ENCODE measurements around the gene GJB2.

The GJB2 gene

GRCh38 chr13:20219577-20219976 lies 26.8 kb upstream of the GJB2 start:
- H3K9me3 ChIP-seq (ENCODE audit: insufficient read depth, low read depth, low read length): no peaks in the 10 kb centered on the region
- no peak overlapping the region for H3K9ac ChIP-seq (ENCODE audit: low read depth, low read length)
- no peaks in the 10 kb centered on the region for H3K4me1 ChIP-seq (ENCODE audit: insufficient read depth, low read length)
- H3K27ac ChIP-seq (ENCODE audit: low read depth, low read length): no peak overlapping the region
- no peaks in the 10 kb centered on the region for H3K36me3 ChIP-seq (ENCODE audit: insufficient read depth, low read length)
- H3K4me3 ChIP-seq (ENCODE audit: low read length): no peak overlapping the region
- H3K27me3 ChIP-seq (ENCODE audit: insufficient read depth, low read length): peaks cover 10% of the 10 kb centered on the region

GRCh38 chr13:20217168-20217567 lies 24.4 kb upstream of the GJB2 start:
- Histone ChIP-seq H3K27ac (ENCODE audit: low read depth, low read length) (no peak overlapping the region), H3K27me3 (ENCODE audit: insufficient read depth, low read length) (peaks cover 6% of the 10 kb centered on the region; the same call in 1 of the 2 replicates), H3K9me3 (ENCODE audit: insufficient read depth, low read depth, low read length) (no peaks in the 10 kb centered on the region), H3K9ac (ENCODE audit: low read depth, low read length) (no peak overlapping the region), H3K4me1 (ENCODE audit: insufficient read depth, low read length) (no peaks in the 10 kb centered on the region), H3K36me3 (ENCODE audit: insufficient read depth, low read length) (no peaks in the 10 kb centered on the region), H3K4me3 (ENCODE audit: low read length) (no peak overlapping the region)
- WGBS: 87% methylated on average over 2 of the region's 3 CpGs

- Histone ChIP-seq H3K27me3 (ENCODE audit: insufficient read depth, low read length) (no peaks in the 10 kb centered on the region), H3K36me3 (ENCODE audit: insufficient read depth, low read length) (no peaks in the 10 kb centered on the region), H3K4me1 (ENCODE audit: insufficient read depth, low read length) (no peaks in the 10 kb centered on the region), H3K9ac (ENCODE audit: low read depth, low read length) (no peak overlapping the region), H3K27ac (ENCODE audit: low read depth, low read length) (no peak overlapping the region), H3K4me3 (ENCODE audit: low read length) (no peak overlapping the region), H3K9me3 (ENCODE audit: insufficient read depth, low read depth, low read length) (no peaks in the 10 kb centered on the region)
- 92% methylated on average over 1 of the region's 1 CpG for WGBS
Observed at GRCh38 chr13:20209948-20210347, 17.2 kb upstream of the GJB2 start.

DNA sequence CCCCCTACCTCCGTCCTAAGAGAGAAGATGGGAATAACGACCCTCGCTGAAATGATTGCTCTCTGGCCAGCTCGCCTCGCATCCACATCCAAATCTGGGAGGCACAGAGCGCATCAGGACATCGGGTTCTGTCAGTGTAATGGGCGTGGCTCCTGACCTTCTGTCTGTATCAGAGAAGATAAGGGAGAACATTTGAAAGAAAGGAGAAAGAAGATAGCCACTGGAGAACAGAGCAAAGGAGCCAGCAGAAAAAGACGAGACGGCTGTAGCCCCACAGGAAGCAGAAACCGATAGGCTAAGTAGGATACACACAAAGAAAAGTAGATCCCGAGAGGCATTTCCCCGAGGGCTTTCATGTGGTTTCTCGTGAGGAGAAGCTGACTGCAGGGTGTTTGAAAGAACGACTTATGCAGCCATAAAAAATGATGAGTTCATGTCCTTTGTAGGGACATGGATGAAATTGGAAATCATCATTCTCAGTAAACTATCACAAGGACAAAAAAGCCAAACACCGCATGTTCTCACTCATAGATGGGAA lies 14.0 kb upstream of the GJB2 start:
- H3K9me3 ChIP-seq (ENCODE audit: insufficient read depth, low read depth, low read length): peaks cover 9% of the 10 kb centered on the region; the same call in 1 of the 2 replicates
- no peaks in the 10 kb centered on the region for H3K36me3 ChIP-seq (ENCODE audit: insufficient read depth, low read length)
- H3K27ac ChIP-seq (ENCODE audit: low read depth, low read length): no peak overlapping the region
- H3K4me1 ChIP-seq (ENCODE audit: insufficient read depth, low read length): no peaks in the 10 kb centered on the region
- no peak overlapping the region for H3K4me3 ChIP-seq (ENCODE audit: low read length)
- peaks cover 4% of the 10 kb centered on the region; the same call in 1 of the 2 replicates for H3K27me3 ChIP-seq (ENCODE audit: insufficient read depth, low read length)
- WGBS: 86% methylated on average over 16 of the region's 16 CpGs
- no peak overlapping the region for H3K9ac ChIP-seq (ENCODE audit: low read depth, low read length)

DNA sequence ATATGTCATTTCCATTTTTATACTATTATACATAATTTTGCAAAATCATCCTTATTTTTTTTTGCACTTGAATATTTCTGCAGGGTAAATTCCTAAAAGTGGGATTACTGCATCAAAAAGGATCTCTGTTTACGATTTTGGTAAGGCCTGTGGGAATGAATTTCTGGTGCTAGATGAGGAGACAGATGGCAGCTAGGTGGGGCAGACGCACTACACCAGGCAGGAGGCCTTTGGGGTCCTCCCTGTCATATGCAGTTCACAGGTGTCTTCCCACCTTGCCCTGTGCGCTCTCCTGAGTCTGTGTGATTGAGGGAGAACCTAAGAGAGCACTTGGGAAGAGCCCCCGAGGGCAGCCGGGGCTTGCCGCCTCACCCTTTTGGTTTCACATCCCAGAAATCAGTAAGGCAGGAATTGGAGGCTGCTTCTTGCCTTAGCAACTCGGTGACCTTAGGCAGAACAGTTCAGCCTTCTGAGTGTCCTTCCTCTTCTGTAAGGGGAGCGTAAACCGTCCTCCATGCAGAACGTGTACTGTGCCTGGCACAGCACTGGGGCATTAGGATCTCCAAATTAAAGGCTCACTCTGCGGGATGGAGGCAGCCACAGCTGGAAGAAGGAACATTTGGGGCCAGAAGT lies 13.4 kb upstream of the GJB2 start:
- H3K4me1 ChIP-seq (ENCODE audit: insufficient read depth, low read length): no peaks in the 10 kb centered on the region
- no peak overlapping the region for H3K9ac ChIP-seq (ENCODE audit: low read depth, low read length)
- peaks cover 9% of the 10 kb centered on the region; the same call in 1 of the 2 replicates for H3K9me3 ChIP-seq (ENCODE audit: insufficient read depth, low read depth, low read length)
- 89% methylated on average over 11 of the region's 11 CpGs for WGBS
- H3K27ac ChIP-seq (ENCODE audit: low read depth, low read length): no peak overlapping the region
- H3K27me3 ChIP-seq (ENCODE audit: insufficient read depth, low read length): peaks cover 4% of the 10 kb centered on the region; the same call in 1 of the 2 replicates
- no peaks in the 10 kb centered on the region for H3K36me3 ChIP-seq (ENCODE audit: insufficient read depth, low read length)
- no peak overlapping the region for H3K4me3 ChIP-seq (ENCODE audit: low read length)

- no peak overlapping the region for H3K9ac ChIP-seq (ENCODE audit: low read depth, low read length)
- H3K36me3 ChIP-seq (ENCODE audit: insufficient read depth, low read length): no peaks in the 10 kb centered on the region
- WGBS: no CpG with 5 or more reads among the region's 1 CpG
- peaks cover 9% of the 10 kb centered on the region; the same call in 1 of the 2 replicates for H3K9me3 ChIP-seq (ENCODE audit: insufficient read depth, low read depth, low read length)
- H3K27me3 ChIP-seq (ENCODE audit: insufficient read depth, low read length): peaks cover 42% of the 10 kb centered on the region
- no peak overlapping the region for H3K27ac ChIP-seq (ENCODE audit: low read depth, low read length)
- 0 out of 2 replicates have a peak, but pooled peaks cover 5% of the 10 kb centered on the region for H3K4me1 ChIP-seq (ENCODE audit: insufficient read depth, low read length)
- H3K4me3 ChIP-seq (ENCODE audit: low read length): no peak overlapping the region
Observed at GRCh38 chr13:20198781-20199180, 6.0 kb upstream of the GJB2 start.

GRCh38 chr13:20197361-20197834 lies 4.7 kb upstream of the GJB2 start:
- peaks cover 5% of the 10 kb centered on the region; the same call in 1 of the 2 replicates for H3K9me3 ChIP-seq (ENCODE audit: insufficient read depth, low read depth, low read length)
- H3K36me3 ChIP-seq (ENCODE audit: insufficient read depth, low read length): no peaks in the 10 kb centered on the region
- no peak overlapping the region for H3K9ac ChIP-seq (ENCODE audit: low read depth, low read length)
- H3K4me3 ChIP-seq (ENCODE audit: low read length): no peak overlapping the region
- 15% methylated on average over 4 of the region's 5 CpGs for WGBS
- H3K27ac ChIP-seq (ENCODE audit: low read depth, low read length): no peak overlapping the region
- peaks cover 56% of the 10 kb centered on the region for H3K27me3 ChIP-seq (ENCODE audit: insufficient read depth, low read length)
- 0 out of 2 replicates have a peak, but pooled peaks cover 7% of the 10 kb centered on the region for H3K4me1 ChIP-seq (ENCODE audit: insufficient read depth, low read length)

DNA sequence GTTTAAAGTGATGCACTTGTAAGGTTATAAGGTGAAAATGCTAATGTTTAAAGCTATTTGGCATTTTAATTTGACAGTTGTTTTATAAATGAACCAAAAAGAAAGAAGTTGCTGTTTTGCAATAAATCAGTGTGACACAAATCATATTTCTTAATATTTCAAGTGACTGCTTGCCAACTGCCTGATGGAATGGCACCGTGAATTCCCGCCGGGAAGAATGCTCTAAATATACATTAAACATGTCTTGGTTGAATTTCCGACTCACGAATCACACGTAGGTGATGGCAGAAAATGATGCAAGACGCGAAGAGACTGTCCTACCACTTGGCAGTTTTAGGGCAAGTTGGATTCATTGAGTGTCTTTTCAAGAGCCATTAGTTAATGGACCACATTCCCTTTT lies 3.1 kb upstream of the GJB2 start:
- Histone ChIP-seq H3K36me3 (ENCODE audit: insufficient read depth, low read length) (no peaks in the 10 kb centered on the region), H3K9ac (ENCODE audit: low read depth, low read length) (no peak overlapping the region), H3K9me3 (ENCODE audit: insufficient read depth, low read depth, low read length) (no peaks in the 10 kb centered on the region; the same call in 1 of the 2 replicates), H3K27me3 (ENCODE audit: insufficient read depth, low read length) (peaks cover 72% of the 10 kb centered on the region), H3K27ac (ENCODE audit: low read depth, low read length) (no peak overlapping the region), H3K4me1 (ENCODE audit: insufficient read depth, low read length) (0 out of 2 replicates have a peak, but pooled peaks cover 7% of the 10 kb centered on the region), H3K4me3 (ENCODE audit: low read length) (no peak overlapping the region)
- WGBS: 87% methylated on average over 8 of the region's 8 CpGs

- Histone ChIP-seq H3K9ac (ENCODE audit: low read depth, low read length) (no peak overlapping the region), H3K4me1 (ENCODE audit: insufficient read depth, low read length) (0 out of 2 replicates have a peak, but pooled peaks cover 7% of the 10 kb centered on the region), H3K9me3 (ENCODE audit: insufficient read depth, low read depth, low read length) (no peaks in the 10 kb centered on the region), H3K27ac (ENCODE audit: low read depth, low read length) (no peak overlapping the region), H3K36me3 (ENCODE audit: insufficient read depth, low read length) (no peaks in the 10 kb centered on the region), H3K27me3 (ENCODE audit: insufficient read depth, low read length) (peaks cover 89% of the 10 kb centered on the region), H3K4me3 (ENCODE audit: low read length) (peak overlapping the region; percentile 42)
- WGBS: 11% methylated on average over 27 of the region's 27 CpGs
Observed at GRCh38 chr13:20193907-20194631, 1.3 kb upstream of the GJB2 start.

DNA sequence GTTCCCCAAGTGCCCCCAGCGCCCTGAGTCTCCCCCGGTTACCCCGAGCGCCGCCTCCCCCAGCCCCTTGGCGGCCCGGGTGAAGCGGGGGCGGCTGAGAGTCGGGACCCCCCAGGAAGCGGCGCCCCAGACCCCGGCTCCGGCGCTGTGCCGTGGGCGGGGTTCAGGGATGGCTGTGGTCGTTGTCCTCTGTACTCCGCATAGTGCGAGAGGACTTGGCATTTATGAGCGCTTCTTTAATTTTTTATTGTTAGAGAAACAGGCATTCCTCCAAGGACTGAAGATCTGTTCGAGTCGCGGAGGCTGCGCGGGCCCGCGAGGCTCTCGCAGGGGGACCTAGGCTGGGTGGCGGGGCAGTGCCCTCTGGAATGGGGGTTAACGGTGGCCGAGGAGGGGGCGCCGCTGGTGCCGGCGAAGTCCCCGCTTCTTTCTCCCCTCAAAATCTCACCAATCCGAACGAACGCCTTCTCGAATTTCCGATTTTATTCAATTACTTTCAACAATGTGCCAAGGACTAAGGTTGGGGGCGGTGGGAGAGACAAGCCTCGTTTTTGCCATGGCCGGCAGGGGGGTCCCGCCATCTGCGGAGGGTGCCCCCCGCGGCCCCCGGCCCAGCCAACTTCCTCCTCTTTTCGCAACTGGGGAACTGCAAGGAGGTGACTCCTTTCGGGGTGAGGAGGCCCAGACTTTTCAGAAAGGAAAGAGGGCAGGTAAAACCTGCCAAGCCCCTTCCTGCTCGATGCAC lies 596 bp upstream of the GJB2 start:
- no peak overlapping the region for H3K27ac ChIP-seq (ENCODE audit: low read depth, low read length)
- H3K27me3 ChIP-seq (ENCODE audit: insufficient read depth, low read length): peaks cover 97% of the 10 kb centered on the region
- no peaks in the 10 kb centered on the region for H3K36me3 ChIP-seq (ENCODE audit: insufficient read depth, low read length)
- no peak overlapping the region for H3K9ac ChIP-seq (ENCODE audit: low read depth, low read length)
- H3K4me1 ChIP-seq (ENCODE audit: insufficient read depth, low read length): 0 out of 2 replicates have a peak, but pooled peaks cover 7% of the 10 kb centered on the region
- under 1% methylated on average over 52 of the region's 53 CpGs for WGBS
- H3K9me3 ChIP-seq (ENCODE audit: insufficient read depth, low read depth, low read length): no peaks in the 10 kb centered on the region
- H3K4me3 ChIP-seq (ENCODE audit: low read length): peak overlapping the region; percentile 42

Data from HUES64 (cell line).